PC-9 (cell line): ENCODE data around the gene RTF2. TPM values are rescaled to one million over a fixed set of nuclear protein-coding genes. Genes with fewer than 3 reads are reported as not detected.

Experiments used
- BruUV-seq: library from RNA; stranded (reverse); fragments of 400-500 nt; replicated peaks from 2 replicates; lab custom pipeline; 2021; lab: Mats Ljungman, UMichigan
- CTCF ChIA-PET: fragments of 300-600 bp; sonication (Branson Sonifier 250); formaldehyde crosslinking; loops from one replicate; lab custom pipeline; 2022; ENCODE audit warnings: antibody characterized with exemption; lab: Charles Lee
- POLR2A ChIA-PET: fragments of 300-600 bp; sonication (Branson Sonifier 250); formaldehyde crosslinking; loops from one replicate; lab custom pipeline; 2022; ENCODE audit warnings: antibody characterized with exemption; ENCODE audit not compliant: unreplicated experiment; lab: Charles Lee
- DNase-seq, 2 experiments: peaks; one replicate each; pipeline versions ENCODE4 v3.0.0 to v3.0.0-alpha.2; 2015 to 2022; ENCODE audit warnings: mixed read lengths in 1 of 2
- H2AFZ ChIP-seq: fragments of 200-600 bp; sonication (generic); 2 replicates; pipeline ENCODE4 v1.8.1; 2017; ENCODE audit warnings: antibody characterized with exemption
- H3F3A ChIP-seq: fragments of 200-600 bp; sonication (generic); 2 replicates; pipeline ENCODE4 v1.8.1; 2017; ENCODE audit warnings: antibody characterized with exemption, mild to moderate bottlenecking, low read depth; ENCODE audit not compliant: insufficient read depth
- H3K27ac ChIP-seq: fragments of 200-600 bp; sonication (generic); 2 replicates; pipeline ENCODE4 v1.6.1; 2016; ENCODE audit warnings: mixed run types
- H3K27me3 ChIP-seq: fragments of 200-600 bp; sonication (generic); 2 replicates; pipeline ENCODE4 v1.6.1; 2016; ENCODE audit warnings: low read depth, mixed run types; ENCODE audit not compliant: insufficient read depth
- H3K36me3 ChIP-seq: fragments of 200-600 bp; sonication (generic); 2 replicates; pipeline ENCODE4 v1.6.1; 2016; ENCODE audit warnings: low read depth, mixed run types
- H3K4me1 ChIP-seq: fragments of 200-600 bp; sonication (generic); replicated peaks from 2 replicates; pipeline ENCODE4 v1.6.1; 2016; ENCODE audit warnings: mixed run types; ENCODE audit not compliant: insufficient read depth
- H3K4me2 ChIP-seq: fragments of 200-600 bp; sonication (generic); 2 replicates; pipeline ENCODE4 v1.6.1; 2017; ENCODE audit warnings: mixed run types
- H3K4me3 ChIP-seq: fragments of 200-600 bp; sonication (generic); 2 replicates; pipeline ENCODE4 v1.6.1; 2016; ENCODE audit warnings: mixed run types
- H3K79me2 ChIP-seq: fragments of 200-600 bp; sonication (generic); 2 replicates; pipeline ENCODE4 v1.6.1; 2017; ENCODE audit warnings: low read depth, mixed run types
- H3K9me2 ChIP-seq: fragments of 200-600 bp; sonication (generic); 2 replicates; pipeline ENCODE4 v1.8.1; 2017; ENCODE audit warnings: mild to moderate bottlenecking; ENCODE audit not compliant: insufficient read depth
- H3K9me3 ChIP-seq: fragments of 200-600 bp; sonication (generic); 2 replicates; pipeline ENCODE4 v1.8.1; 2016; ENCODE audit warnings: low read depth; ENCODE audit not compliant: insufficient read depth
- H4K20me1 ChIP-seq: fragments of 200-600 bp; sonication (generic); 2 replicates; pipeline ENCODE4 v1.8.1; 2017; ENCODE audit not compliant: insufficient read depth
- EZH2 ChIP-seq: fragments of 200-600 bp; sonication (generic); IDR thresholded peaks from 2 replicates; pipeline ENCODE4 v1.8.0; 2017; ENCODE audit warnings: antibody characterized with exemption, low read depth
- intact Hi-C: fragments of 100-400 bp; cut with micrococcal nuclease; formaldehyde crosslinking; loops from one replicate; pipeline ENCODE4 v1.10.0; 2022; ENCODE audit not compliant: unreplicated experiment
- total RNA-seq: library from RNA; stranded (reverse); gene quantifications from 2 replicates; pipeline ENCODE4 v1.2.3, GENCODE V29; 2021
- TF ChIP-seq, protein P1 (sequence below): fragments of 200-600 bp; sonication (generic); conservative IDR thresholded peaks from 2 replicates; pipeline ENCODE4 v1.6.1; 2017; ENCODE audit warnings: mixed run types, antibody characterized with exemption, mild to moderate bottlenecking, moderate library complexity

RTF2 gene
- total RNA-seq, 1 experiment from 2014 or later = 108 TPM

DNA sequence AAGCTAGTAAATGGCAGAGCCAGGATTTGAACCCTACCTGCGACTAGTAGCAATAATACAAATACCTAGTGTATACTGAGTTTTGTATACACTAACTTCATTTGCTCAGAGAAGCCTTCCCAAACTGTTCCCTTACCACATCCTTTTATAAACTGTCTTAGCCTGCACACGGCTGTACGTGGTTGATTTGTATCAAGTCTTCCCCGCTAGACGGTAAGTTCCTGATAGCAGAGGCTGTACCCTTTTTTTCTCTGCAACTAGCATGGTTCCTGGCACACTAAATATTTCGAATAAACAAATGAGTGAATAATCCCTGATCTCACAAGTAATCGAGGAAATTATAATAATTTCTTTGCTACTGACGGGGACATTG lies 636 bp downstream of the RTF2 start:
- H4K20me1 ChIP-seq = no peaks in the 10 kb centered on the region
- DNase-seq = no peak
- 0 out of 2 replicates have a peak overlapping the region, but pooled peaks have one; percentile 16 for H3K27ac ChIP-seq
- H2AFZ ChIP-seq = peak overlapping the region; percentile 92
- peaks cover 17% of the 10 kb centered on the region for H3K4me1 ChIP-seq
- H3K4me3 ChIP-seq = peak overlapping the region; percentile 86
- no peaks in the 10 kb centered on the region for H3K9me2 ChIP-seq
- no peaks in the 10 kb centered on the region for H3K9me3 ChIP-seq
- peaks cover 26% of the 10 kb centered on the region for H3K79me2 ChIP-seq
- intact Hi-C loops = loop anchor here (2.0 kb wide), 2 partner anchors 68 to 76 kb away; partner anchors contain the start of genes AURKA and CSTF1
- no peaks in the 10 kb centered on the region; the same call in 1 of the 2 replicates for H3F3A ChIP-seq
- peak overlapping the region; percentile 95 for H3K4me2 ChIP-seq
- H3K36me3 ChIP-seq = peaks cover 9% of the 10 kb centered on the region; the same call in 1 of the 2 replicates
- POLR2A ChIA-PET = no interaction called here
- TF ChIP-seq, protein P1, sequence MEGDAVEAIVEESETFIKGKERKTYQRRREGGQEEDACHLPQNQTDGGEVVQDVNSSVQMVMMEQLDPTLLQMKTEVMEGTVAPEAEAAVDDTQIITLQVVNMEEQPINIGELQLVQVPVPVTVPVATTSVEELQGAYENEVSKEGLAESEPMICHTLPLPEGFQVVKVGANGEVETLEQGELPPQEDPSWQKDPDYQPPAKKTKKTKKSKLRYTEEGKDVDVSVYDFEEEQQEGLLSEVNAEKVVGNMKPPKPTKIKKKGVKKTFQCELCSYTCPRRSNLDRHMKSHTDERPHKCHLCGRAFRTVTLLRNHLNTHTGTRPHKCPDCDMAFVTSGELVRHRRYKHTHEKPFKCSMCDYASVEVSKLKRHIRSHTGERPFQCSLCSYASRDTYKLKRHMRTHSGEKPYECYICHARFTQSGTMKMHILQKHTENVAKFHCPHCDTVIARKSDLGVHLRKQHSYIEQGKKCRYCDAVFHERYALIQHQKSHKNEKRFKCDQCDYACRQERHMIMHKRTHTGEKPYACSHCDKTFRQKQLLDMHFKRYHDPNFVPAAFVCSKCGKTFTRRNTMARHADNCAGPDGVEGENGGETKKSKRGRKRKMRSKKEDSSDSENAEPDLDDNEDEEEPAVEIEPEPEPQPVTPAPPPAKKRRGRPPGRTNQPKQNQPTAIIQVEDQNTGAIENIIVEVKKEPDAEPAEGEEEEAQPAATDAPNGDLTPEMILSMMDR = no peak
- TF ChIP-seq EZH2 = no peak
- H3K27me3 ChIP-seq = no peaks in the 10 kb centered on the region
- no TSS peak for BruUV-seq
- CTCF ChIA-PET = no interaction called here

DNA sequence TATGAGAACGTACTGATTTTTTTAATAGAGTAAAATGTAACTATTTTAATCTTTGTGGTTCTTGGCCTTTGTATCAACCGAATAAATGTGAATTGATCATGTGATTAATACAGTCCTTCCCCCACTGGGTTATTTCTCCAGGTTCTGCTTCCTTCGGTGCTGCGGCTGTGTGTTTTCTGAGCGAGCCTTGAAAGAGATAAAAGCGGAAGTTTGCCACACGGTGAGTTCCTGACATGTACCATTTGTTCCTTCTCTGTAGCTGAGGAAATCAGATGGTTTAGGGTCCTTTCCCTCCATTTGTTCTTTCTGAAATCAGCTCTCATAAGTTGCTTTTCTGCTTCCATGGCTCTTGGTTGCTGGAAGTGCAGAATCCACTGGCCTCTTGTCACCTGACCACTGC lies 15.5 kb downstream of the RTF2 start:
- BruUV-seq = no TSS peak
- H3K9me2 ChIP-seq = no peaks in the 10 kb centered on the region
- H4K20me1 ChIP-seq = 0 out of 2 replicates have a peak, but pooled peaks cover 6% of the 10 kb centered on the region
- peaks cover 9% of the 10 kb centered on the region; the same call in 1 of the 2 replicates for H3K36me3 ChIP-seq
- H3K79me2 ChIP-seq = no peaks in the 10 kb centered on the region
- no peaks in the 10 kb centered on the region for H3K4me1 ChIP-seq
- intact Hi-C loops = no loop called here
- DNase-seq = no peak
- no peaks in the 10 kb centered on the region for H3K27me3 ChIP-seq
- no peak overlapping the region for H3K4me2 ChIP-seq
- TF ChIP-seq EZH2 = no peak
- TF ChIP-seq, protein P1 = no peak
- H3F3A ChIP-seq = no peaks in the 10 kb centered on the region
- no peak overlapping the region for H3K4me3 ChIP-seq
- ChIA-PET CTCF (no interaction called here), POLR2A (no interaction called here)
- H3K9me3 ChIP-seq = no peaks in the 10 kb centered on the region
- no peak overlapping the region for H2AFZ ChIP-seq
- no peak overlapping the region for H3K27ac ChIP-seq

DNA sequence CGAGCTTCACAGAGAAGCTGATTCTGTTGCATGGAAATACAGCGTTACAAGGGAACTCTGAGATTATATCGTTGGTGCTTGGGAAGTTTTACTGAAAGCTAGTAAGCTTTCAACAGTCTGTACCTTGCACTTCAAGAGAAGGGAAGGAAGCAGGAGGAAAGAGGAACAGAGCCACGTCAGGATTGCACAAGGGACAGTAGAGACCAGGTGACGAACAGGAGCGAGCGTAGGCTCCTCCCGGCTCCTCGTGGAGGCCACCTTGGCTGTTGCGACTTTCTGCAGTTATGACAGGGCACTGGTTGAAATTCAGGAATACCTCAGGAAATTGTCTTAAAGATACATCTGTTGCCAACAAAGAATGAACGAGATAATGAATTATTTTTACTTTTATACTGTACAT lies 18.8 kb downstream of the RTF2 start:
- no peaks in the 10 kb centered on the region for H3K27me3 ChIP-seq
- no peaks in the 10 kb centered on the region for H3K9me3 ChIP-seq
- H4K20me1 ChIP-seq = peaks cover 9% of the 10 kb centered on the region; the same call in 1 of the 2 replicates
- H3K9me2 ChIP-seq = no peaks in the 10 kb centered on the region
- H3K79me2 ChIP-seq = no peaks in the 10 kb centered on the region
- no peaks in the 10 kb centered on the region for H3F3A ChIP-seq
- intact Hi-C loops = no loop called here
- DNase-seq = no peak
- no TSS peak for BruUV-seq
- TF ChIP-seq EZH2 = no peak
- TF ChIP-seq, protein P1 = no peak
- H2AFZ ChIP-seq = no peak overlapping the region
- CTCF ChIA-PET = no interaction called here
- H3K36me3 ChIP-seq = 0 out of 2 replicates have a peak, but pooled peaks cover 4% of the 10 kb centered on the region
- no peaks in the 10 kb centered on the region for H3K4me1 ChIP-seq
- H3K4me3 ChIP-seq = no peak overlapping the region
- POLR2A ChIA-PET = no interaction called here
- no peak overlapping the region for H3K4me2 ChIP-seq
- H3K27ac ChIP-seq = no peak overlapping the region
